ENCODE measurements around the gene SRRM3.
"Not testable (repeated sequence)": the region's sequence is repeated elsewhere in the genome, so short reads cannot be mapped to it uniquely, and the experiment has no call there.

SRRM3 gene

DNA sequence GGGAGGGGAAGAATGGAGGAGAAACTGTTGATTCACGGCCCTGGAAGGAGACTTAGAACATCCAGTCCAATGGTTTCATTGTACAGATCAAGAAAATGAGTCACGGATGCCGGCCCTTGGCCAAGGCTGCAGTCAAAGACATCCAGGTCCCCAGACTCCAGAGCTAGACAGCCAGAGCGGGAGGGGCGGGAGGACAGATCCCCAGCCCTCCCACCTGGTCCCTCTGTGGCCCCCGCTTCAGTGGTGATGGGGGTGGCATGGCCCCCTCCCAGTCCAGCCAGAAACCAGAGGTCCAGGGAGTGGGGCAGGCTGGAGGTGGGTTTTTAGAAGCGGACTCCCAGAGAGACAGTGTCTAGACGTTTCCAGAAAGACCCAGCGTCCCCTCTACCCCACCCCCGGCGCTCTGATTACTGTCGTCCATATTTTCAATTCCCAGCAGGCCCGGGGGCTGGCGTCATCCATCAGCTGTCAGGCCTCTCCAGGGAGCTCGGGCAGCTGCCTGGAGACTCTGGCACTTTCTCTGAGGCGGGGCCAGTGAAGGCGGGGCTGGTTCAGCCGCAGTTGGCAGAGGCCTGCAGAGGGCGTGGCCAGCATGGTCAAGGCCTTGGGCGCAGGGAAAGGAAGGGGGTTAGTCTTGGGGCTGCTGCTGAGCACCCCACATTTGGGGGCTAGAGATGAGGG, 92.8 kb downstream of the SRRM3 start:
- DNase-seq, result no peak

DNA sequence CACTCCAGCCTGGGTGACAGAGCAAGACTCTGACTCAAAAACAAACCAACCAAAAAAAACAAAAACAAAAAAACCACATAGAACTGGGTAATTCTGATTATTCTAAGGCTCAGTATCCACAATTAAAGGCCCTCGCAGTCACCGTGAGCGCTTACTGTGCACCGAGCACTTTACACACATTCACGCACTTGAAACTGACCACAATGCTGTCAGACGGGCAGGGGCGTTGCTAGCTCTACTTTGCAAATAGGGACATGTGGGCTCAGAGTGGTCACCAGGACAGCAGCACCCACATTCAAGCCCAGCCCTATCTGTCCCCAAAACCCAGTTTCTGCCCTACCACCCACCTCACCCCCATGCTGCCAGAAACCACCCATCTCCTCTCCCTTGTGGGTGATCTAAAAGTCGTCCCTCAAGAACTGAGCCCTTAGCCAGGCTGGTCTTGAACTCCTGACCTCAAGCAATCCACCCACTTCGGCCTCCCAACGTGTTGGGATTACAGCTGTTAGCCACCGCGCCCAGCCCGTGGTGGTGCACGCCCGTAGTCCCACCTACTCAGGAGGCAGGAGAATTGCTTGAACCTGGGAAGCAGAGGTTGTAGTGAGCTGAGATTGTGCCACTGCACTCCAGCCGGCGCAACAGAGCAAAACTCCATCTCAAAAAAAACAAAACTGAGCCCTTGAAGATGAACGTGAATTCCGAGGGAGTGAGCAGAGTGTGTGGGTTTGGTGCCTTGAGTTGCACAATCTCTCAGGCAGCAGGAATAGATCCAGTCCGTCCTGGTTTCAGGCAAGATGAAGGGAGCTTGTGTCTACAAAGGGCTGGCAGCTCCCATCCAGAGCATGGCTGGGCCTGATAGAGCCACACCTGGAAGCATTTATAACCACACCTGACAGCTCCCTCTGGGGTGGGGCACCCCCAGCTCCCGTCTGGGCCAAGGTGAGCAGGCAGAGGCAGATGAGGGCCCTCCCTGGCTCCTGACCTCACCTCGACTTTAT, 95.3 kb downstream of the SRRM3 start:
- DNase-seq, result no peak

DNA sequence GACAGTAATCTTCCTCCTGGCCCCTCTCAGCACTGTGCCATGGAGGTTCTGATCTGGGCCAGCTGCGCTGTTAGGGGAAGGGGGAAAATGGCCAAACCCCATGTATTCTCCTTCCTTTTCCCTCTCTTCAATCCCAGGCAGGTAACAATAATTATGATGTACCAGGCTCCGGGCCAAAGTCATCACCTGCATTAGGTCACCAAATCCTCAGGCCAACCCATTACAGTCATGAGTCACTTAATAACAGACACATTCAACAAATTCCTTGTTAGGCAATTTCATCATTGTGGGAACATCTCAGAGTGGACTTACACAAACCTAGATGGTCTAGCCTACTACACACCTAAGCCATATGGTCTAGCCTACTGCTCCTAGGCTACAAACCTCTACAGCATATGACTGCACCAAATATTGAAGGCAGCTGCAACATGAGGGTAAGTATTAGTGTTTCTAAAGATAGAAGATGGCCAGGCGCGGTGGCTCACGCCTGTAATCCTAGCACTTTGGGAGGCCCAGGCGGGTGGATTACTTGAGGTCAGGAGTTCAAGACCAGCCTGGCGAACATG, 98.6 kb downstream of the SRRM3 start:
- no peak for DNase-seq

DNA sequence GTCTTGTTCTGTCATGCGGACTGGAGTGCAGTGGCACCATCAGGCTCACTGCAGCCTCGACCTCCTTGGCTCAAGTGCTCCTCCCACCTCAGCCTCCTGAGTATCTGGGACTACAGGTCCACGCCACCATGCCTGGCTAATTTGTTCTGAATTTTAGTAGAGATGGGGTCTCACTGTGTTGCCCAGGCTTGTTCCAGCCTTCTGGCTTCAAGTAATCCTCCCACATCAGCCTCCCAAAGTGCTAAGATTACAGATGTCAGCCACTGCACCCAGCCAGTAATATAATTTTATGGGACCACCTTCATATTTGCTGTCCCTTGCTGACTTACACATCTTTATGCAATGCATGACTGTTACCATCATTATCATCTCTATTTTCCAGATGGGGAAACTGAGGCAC, 99.3 kb downstream of the SRRM3 start:
- no peak for DNase-seq

DNA sequence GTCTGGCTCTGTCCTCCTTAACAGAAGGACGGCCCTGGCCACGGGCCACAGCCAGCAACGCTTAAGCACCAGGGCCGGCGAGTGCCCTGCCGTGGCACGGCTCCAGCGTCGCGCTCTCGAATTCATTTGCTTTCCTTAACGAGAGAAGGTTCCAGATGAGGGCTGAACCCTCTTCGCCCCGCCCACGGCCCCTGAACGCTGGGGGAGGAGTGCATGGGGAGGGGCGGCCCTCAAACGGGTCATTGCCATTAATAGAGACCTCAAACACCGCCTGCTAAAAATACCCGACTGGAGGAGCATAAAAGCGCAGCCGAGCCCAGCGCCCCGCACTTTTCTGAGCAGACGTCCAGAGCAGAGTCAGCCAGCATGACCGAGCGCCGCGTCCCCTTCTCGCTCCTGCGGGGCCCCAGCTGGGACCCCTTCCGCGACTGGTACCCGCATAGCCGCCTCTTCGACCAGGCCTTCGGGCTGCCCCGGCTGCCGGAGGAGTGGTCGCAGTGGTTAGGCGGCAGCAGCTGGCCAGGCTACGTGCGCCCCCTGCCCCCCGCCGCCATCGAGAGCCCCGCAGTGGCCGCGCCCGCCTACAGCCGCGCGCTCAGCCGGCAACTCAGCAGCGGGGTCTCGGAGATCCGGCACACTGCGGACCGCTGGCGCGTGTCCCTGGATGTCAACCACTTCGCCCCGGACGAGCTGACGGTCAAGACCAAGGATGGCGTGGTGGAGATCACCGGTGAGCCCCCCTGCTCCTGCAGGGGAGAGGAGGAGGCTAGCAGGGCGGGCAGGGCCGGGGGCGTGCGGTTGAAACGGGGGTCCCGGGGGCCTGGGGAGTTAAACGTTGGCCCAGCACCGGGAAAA, 100.9 kb downstream of the SRRM3 start, which contains the start of gene HSPB1:
Gene HSPB1, plus strand, starts transcription at position 327 of the 855 bp plus-strand sequence. Its CDS starts 40 bp downstream, at position 367.
- DNase-seq, result peak; percentile 57

DNA sequence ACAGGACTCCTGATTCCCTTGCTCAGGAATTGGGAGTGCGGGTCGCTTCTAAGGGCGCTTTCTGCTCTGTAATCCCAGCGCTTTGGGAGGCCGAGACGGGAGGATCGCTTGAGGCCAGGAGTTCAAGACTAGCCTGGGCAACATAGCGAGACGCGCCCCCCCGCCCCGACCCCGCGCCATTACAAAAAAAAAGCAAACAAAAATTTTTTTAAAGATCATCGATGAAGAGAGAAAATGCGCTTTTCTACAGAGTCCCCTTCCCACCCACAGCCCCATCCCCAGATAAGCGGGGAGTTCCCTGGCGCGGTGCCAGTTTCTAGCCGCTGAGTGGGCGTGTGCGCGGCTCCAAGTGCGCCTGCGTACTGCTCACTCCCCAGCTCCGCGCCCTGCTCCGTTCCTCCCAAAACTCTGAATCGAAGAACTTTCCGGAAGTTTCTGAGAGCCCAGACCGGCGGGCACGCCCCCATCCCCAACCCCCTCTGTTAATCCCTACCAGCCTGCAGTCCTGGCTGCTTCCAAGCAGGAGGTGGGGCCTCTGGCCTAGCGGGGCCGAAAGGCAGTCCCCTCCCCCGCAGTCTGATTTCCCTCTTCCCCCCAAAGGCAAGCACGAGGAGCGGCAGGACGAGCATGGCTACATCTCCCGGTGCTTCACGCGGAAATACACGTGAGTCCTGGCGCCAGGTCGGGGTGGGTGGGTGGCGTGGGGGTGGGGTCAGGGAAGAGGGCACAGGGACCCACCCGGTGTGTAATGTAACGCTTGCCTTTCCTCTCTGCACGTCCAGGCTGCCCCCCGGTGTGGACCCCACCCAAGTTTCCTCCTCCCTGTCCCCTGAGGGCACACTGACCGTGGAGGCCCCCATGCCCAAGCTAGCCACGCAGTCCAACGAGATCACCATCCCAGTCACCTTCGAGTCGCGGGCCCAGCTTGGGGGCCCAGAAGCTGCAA, 101.8 kb downstream of the SRRM3 start:
- DNase-seq, result peak; percentile 75

DNA sequence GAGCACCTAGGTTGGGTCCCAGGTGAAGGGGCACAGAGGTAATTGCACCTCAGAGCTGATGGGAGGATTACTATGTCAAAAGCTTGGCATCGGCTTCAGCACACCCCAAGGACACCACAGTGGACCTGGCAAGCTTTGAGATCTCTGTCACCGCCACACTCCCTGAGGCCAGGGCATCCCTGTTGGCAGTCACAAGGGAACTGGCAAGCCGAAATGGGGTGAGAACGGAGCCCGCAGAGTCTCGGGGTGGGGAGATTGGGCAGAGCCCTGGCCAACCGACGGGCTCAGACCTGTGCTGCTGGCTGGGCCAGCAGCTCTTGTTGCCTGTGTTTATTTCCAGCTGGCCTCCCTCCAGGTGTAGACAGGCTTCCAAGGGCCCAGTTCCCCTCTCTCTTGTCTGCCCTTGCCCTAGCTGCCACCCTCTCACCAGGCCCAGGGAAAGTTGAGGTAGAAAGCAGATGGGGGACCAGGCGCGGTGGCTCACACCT, 103.2 kb downstream of the SRRM3 start:
- DNase-seq, result no peak

DNA sequence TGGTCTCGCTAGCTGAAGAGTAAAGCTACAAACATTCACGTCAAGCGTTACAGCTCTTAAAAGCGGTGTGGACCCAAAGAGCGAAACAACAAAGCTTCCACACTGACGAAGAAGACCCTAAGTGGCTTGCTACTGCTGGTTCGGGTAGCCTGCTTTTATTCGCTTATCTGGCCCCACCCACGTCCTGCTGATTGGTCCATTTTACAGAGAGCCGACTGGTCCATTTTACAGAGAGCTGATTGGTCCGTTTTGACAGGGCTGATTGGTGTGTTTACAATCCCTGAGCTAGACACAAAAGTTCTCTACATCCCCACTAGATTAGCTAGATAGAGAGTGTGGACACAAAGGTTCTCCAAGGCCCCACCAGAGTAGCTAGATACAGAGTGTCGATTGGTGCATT, 107.2 kb downstream of the SRRM3 start:
- DNase-seq, result not testable (repeated sequence)

DNA sequence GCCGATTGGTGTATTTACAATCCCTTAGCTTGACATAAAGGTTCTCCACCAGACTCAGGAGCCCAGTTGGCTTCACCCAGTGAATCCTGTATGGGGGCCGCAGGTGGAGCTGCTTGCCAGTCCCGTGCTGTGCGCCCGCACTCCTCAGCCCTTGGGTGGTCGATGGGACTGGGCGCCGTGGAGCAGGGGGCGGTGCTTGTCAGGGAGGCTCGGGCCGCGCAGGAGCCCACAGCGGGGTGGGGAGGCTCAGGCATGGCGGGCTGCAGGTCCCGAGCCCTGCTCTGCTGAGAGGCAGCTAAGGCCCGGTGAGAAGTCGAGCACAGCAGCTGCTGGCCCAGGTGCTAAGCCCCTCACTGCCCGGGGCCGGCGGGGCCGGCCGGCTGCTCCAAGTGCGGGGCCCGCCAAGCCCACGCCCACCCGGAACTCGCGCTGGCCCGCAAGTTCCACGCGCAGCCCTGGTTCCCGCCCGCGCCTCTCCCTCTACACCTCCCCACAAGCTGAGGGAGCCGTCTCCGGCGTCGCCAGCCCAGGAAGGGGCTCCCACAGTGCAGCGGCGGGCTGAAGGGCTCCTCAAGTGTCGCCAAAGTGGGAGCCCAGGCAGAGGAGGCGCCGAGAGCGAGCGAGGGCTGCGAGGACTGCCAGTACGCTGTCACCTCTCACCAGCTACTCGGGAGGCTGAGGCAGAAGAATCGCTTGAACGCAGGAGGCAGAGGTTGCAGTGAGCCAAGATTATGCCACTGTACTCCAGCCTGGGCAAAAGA, 107.8 kb downstream of the SRRM3 start:
- DNase-seq, result not testable (repeated sequence)

DNA sequence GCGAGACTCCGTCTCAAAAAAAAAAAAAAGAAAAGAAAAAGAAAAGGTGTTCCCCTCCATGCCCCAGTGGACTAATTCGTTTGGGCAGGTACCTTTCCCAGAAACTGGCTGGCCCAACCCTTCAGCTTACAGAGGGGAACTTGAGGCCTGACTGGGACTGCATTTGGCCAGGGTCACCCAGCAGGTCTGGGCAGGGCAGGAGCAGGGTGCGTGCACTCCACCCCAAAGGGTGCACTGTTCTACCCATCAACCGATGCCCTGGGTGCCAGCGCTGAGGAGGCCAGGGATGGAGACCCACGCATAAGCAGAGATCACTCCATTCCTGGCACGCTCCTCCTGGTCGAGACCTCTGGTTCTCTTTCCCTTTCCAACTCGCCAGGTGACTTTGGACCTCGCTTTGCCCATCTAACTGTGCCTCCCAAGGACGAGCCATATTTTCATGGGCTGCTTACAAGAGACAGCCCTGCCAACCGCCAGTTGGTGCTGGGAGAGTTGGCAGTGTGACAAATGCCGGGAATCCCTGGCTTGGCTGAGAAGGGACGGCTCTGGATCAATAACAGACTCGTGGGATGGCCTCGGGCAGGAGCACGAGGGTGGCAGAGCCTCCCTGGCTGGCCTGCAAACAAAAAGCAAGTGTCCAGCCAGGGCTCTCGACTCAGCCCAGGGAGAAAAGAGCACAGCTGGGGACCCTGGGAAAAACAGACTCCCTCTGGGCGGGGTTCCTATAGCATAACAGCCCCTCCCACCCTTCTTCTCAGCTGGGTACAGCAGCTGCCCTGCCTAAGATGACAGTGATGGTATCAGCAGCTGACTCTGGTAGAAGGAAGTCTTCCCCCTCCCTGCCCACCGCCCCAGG, 108.6 kb downstream of the SRRM3 start:
- DNase-seq, result no peak

DNA sequence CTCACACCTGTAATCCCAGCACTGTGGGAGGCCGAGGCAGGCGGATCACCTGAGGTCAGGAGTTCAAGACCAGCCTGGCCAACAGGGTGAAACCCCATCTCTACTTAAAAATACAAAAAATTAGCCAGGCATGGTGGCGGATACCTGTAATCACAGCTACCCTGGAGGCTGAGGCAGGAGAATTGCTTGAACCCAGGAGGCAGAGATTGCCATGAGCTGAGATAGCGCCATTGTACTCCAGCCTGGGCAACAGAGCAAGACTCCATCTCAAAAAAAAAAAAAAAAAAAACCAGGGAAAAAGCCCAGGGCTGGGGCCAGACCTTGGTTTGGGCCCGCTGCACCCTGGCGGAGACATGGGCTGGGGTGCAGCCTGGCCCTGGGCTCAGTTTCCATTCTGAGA, 110.1 kb downstream of the SRRM3 start:
- DNase-seq, result not testable (repeated sequence)

DNA sequence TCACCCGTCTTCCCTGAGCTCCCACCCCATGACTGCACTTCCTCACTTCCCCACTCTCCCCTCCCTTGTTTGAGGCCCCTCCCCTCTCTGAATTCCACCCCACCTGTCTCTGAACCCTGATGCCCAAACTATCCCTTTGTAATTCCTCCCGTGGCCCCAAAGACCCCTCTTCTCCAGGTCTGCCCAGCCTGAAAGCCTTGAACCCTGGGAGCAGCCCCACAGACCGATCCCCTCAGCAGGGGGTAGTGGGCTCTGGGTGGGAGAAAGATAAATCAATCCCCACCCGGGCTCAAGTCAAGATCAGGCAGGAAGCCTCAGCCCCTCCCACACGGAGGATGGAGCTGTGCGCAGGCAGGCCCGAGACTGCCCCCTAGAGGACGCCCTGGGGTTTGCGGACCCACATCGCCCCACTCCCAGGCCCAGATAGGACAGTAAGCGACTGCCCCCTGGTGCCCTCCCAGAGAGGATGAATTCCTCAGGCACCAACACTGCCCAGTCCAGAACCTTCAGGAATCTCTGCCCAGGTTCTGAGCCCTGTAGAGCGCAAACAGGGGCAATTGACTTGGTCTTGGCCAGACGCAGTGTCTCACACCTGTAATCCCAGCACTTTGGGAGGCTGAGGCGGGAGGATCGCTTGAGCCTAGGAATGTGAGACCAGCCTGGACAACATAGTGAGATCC, 112.5 kb downstream of the SRRM3 start:
- peak; percentile 96 for DNase-seq

DNA sequence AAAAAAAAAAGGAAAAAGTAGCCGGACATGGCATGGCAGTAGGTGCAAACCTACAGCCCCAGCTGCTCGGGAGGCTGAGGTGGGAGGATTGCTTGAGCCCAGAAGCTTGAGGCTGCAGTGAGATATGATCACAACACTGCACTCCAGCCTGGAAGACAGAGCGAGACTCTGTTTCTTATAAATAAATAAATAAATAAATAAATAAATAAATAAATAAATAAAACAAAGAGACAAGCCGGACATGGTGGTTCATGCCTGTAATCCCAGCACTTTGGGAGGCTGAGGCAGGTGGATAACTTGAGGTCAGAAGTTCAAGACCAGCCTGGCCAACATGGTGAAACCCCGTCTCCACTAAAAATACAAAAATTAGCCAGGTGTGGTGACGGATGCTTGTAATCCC, 113.0 kb downstream of the SRRM3 start:
- not testable (repeated sequence) for DNase-seq

DNA sequence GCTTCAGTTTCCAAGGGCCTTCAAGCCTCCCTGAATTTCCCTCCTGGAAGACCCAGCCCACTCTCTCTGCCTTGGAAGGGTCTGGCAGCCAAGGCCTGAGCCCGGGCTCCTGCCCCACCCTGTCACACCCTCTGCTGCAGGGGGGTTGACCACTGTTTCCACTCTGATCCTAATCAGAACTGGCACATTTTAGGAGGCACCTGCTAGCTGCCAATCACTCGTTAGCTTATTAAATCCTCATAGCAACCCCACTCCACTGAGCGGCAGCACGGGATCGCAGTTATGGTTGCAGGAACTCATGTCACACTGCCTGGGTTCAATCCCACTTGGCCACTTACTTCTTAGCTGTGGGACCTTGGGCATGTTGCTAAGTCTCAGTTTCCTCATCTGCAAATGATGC, 113.7 kb downstream of the SRRM3 start:
- DNase-seq, result no peak

DNA sequence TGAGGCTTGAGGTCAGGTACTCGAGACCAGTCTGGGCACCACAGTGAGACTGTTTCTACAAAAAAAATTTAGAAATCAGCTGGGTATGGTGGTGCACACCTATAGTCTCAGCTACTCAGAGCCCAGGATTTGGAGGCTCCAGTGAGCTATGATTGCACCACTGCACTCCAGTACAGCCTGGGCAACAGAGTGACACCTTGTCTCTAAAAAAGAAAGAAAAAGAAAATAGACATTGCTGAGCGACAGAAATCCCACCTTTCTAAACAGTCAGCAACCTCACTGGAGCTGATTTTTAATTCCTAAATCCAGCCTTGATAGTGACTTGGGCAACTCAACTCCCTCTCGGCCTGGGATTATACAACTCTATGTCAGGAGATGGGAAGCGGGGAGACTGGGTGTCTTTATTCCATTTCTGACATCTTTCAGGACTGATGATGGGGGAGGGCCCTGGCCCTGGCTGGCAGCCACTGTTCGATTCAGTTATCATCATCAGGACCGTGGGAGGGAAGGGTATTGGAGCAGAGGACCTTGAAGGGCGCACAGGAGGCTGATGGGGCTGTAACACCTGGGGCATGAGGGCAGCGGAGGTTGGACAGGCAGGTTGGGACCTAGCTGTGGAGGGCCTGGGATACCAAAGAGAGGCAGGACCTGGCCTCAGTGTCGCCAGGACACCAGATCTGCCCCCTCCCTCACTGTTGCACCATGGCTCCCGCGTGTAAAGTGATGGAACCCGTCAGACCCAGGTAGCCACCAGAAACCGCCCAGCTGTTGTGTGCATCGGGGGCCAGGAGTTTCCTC, 115.5 kb downstream of the SRRM3 start:
- no peak for DNase-seq

DNA sequence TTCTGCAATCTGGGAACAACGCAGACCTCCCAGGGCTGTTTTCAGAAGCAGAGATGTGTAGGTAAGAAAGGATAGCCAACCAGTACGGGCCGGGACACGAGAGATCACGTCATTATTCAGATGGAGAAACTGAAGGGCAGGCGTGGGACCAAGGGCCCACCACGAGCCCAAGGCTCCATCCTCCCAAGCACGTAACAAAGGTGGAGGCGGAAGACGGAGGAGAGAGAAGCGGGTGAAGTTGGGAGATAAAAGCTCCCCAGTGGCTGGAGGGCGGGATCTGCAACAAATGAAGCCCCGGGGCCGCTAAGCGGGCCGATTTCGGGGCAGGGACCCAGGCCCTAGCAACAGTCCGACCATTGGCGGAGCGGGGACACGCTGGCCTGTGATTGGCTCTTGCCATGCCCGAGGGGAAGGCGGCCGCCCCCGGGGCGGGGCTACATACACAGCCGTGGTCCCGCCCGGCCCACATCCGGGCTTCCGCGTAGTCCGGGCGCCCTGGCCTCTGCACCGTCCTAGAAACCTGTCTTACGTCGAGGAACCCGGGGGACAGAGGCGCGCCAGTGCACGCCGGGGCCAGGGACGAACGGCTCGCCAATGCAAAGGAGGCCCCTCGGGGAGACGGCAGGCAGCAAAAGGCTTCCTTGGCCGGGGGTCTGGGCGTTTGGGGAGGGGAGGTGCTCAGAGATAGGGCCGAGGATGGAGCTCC, 116.2 kb downstream of the SRRM3 start:
- DNase-seq, result peak; percentile 95

Data from activated naive CD4-positive, alpha-beta T cell treated with anti-CD3 and anti-CD28 coated beads, Interleukin-2, amount 50 U/mL, for 16 hours (primary cell).